ENCODE data around the gene AQP1.

Gene AQP1

DNA sequence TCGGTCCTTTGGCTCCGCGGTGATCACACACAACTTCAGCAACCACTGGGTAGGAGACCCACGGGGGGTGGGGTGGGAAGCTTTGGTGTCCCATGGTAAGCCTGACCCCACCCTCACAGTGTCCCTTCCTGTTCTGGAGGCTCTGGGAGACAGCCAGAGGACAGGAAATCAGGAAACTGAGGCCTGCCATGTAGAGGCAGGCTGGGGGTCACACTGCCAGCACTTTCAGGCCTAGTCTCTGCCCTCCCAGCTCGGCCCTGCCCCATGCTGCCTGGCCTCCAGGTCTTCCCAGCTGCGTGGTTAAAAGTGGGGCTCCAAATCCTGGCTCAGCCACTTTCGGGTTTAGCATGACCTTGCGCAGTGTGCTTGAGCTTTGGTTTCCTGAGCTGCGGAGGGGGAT, 10.9 kb downstream of the AQP1 start:
- DNase-seq = no peak

DNA sequence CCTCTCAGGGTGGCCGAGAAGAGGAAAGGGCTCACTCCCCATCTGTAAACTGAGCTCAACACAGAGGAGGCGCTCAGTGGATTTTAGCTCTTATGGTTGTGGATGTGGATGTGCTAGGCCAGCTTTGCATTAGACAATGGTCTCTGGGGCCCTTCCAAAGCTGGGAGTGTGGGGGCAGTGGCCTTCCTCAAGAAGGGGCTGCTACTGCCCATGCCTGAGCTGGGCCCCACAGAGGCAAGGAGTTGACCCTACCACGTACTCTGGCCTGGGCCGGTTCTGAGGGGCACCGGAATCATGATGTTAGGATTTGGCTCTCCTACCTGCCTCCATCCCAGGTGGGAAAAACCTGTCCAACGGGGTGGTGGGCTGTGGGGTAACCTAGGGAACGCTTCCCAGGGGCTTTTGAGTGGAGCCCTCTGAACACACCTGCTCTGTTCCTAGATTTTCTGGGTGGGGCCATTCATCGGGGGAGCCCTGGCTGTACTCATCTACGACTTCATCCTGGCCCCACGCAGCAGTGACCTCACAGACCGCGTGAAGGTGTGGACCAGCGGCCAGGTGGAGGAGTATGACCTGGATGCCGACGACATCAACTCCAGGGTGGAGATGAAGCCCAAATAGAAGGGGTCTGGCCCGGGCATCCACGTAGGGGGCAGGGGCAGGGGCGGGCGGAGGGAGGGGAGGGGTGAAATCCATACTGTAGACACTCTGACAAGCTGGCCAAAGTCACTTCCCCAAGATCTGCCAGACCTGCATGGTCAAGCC, 11.5 kb downstream of the AQP1 start:
- no peak for DNase-seq

- DNase-seq = no peak
Observed at GRCh38 chr7:30923774-30924413, 12.2 kb downstream of the AQP1 start.

DNA sequence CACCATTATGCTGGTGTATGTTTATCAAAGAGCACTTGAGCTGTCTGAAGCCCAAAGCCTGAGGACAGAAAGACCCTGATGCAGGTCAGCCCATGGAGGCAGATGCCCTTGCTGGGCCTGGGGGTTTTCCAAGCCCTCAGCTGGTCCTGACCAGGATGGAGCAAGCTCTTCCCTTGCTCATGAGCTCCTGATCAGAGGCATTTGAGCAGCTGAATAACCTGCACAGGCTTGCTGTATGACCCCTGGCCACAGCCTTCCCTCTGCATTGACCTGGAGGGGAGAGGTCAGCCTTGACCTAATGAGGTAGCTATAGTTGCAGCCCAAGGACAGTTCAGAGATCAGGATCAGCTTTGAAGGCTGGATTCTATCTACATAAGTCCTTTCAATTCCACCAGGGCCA, 13.0 kb downstream of the AQP1 start:
- DNase-seq = no peak

- no peak for DNase-seq
Observed at GRCh38 chr7:30925117-30925516, 13.5 kb downstream of the AQP1 start.

- no peak for DNase-seq
Observed at GRCh38 chr7:30925913-30926312, 14.3 kb downstream of the AQP1 start.

DNA sequence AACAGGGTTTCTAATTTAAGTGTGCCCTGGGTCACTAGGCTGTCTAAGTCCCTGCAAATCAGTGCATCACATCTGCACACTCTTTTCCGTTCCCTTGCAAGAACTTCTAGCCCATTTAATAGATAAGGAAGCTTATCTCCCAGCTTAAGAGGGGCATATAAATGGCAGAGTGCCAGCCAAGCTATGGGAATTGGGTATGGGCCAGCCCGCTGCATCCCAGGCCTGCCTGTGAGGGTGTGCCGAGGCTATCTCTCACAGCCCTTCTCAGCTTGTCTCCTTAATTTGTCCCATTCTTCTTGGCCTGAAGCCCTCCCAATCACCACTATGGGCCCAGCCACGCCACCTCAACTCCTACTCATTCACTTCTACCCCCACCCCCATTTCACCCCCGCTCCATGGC, 14.7 kb downstream of the AQP1 start:
- DNase-seq = no peak

DNA sequence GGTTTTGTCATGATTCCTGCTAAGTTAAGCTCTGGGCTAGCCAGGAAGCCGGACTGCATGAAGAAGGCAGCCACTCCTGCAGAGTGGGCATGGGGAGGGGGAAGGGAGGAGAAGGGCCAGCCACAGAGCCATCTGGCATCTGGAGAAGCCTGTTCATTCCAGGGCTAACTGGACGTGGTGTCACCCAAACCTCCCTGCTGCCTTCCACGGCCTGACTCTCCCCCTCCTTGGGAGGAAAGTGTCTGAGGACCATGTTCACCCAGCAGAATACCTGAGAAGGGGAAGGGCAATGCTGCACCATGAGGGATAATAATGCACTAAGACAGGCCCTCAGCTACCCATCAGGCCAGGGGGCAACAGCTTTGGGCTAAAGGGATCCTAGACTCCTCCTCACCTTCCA, 15.4 kb downstream of the AQP1 start:
- DNase-seq = no peak

DNA sequence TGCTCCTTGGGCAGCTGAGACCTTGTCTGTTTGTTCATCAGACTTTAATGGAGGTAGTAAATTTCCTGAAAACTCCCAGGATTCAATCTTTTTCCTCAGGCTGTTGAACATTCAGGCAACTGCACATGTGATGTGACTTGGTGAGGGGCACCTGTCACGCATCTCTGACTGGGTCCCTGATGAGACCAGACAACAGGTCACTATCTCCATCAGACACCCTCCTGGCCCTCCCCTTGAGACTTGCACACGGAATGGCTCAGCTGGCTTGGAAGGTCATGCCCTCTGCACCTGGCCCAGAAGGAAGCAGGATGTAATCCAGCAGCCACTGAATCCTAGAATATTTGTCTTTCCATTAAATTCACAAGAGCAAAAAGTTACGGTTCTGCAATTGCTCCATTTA, 15.9 kb downstream of the AQP1 start:
- no peak for DNase-seq

GRCh38 chr7:30928254-30928872, 16.7 kb downstream of the AQP1 start:
- DNase-seq = no peak

DNA sequence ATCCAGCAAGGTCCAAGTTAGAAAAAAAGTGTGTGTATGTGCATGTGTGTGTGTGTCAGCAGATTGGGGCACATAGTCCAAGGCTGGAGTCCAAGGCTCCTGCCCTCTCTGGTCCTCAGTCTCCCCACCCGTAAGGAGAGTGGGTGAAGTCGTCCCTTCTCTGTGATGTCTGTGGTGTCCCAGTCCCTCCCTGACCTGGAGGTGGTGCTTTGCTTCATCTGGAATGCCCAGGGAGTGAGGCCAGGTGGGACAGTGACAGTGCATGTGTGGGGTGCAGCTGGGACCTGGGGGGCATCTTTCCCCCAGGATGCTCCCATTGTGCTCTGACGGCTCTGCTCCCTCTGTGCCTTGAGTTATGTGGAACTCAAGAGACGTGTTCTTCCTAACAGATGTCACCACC, 18.0 kb downstream of the AQP1 start:
- no peak for DNase-seq

- no peak for DNase-seq
Observed at GRCh38 chr7:30930621-30931020, 19.0 kb downstream of the AQP1 start.

- no peak for DNase-seq
Observed at GRCh38 chr7:30931161-30931928, 19.7 kb downstream of the AQP1 start.

DNA sequence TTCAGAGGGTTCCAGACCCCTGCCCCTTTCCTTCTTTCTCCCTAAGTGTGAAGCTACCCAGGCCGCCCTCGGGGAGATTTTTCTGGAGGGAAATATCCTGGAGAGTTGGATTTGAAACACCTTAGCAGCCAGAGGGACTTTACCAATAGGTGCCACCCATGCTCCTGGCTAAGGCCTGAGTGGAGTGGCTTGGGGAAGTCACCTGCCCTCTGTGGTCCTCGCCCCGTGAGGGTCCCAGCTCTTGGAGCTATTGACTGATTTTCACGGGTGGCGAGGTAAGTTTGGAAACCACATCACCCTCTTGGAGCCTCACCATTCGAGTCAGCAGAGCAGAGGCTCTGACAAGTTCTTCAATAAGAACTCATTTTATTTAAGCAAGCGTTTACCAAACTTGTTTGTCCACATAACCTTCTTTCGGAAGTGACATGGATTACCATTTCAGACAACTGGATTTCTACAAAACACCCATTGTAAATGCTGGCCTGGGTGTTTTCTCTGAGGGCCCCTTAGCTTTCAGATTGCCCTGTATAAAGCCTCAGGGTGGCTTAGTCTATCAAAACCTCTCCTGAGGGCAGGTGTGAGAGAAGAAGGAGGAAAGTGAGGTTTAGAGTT, 20.4 kb downstream of the AQP1 start:
- DNase-seq = no peak

GRCh38 chr7:30932562-30932961, 20.9 kb downstream of the AQP1 start:
- DNase-seq = no peak

DNA sequence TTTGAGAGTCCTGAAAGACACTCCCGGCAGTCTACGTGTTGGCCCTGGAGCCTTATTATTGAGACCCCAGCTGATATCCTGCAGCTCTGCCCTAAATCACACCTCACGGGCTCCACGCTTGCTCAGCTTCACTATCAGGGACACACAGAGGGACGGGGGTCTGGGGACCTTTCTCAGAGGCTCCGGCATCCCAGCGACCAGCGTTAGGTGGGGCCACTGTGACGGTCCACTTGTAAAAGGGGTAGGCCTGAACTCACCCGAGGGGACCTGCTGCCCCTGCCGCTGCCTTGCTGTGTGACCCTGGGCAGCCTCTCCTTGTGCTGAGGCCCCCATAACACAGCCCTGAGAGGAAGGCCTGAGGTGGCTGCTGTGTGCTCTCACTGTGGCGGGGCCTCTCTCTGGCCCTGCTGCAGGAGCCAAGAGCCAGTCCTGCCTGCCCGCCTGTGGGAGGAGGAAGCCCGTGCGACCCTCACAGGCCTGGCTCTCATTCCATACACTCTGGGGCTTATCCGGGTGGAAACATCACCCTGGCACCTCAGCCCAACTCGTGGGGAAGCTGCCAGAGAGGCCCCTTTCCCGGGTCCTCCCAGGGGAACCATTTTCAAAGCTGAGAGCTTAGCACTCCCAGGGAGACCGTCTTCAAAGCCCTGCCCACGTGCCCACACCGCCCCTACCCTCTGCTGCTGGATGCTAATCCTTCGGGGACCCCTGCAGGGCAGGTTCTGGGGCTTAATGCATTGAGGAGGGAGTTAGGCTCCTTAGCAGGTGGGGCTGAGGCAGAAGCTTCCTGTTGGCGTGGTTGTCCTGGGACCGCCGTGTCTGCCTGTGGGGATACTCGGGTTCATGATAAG, 21.7 kb downstream of the AQP1 start:
- DNase-seq = no peak

- DNase-seq = no peak
Observed at GRCh38 chr7:30934225-30934624, 22.6 kb downstream of the AQP1 start.

- DNase-seq = no peak
Observed at GRCh38 chr7:30934732-30935568, 23.3 kb downstream of the AQP1 start.

- no peak for DNase-seq
Observed at GRCh38 chr7:30935569-30935877, 23.9 kb downstream of the AQP1 start.

DNA sequence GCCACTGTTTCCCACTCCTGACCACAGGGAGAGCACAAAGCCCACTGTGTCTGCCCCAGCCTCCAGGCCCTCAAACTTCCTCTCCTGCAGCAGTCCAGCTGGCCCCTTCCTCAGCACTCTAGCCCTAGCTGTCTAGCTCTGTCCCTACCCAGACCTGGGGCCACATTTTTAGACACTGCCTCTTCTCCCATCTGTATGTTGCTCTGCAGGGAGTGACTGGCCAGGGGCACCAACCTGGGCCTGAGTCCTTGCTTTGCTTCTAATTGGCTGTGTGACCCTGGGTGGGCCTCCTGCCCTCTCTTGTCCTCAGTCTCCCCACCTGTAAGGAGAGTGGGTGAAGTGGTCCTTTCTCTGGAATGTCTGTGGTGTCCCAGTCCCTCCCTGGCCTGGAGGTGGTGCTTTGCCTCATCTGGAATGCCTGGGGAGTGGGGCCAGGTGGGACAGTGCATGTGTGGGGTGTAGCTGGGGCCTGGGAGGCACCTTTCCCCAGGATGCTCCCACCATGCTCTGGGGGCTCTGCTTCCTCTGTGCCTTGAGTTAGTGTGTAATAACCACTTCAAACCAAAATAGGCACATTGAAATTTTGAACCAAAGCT, 25.1 kb downstream of the AQP1 start:
- no peak for DNase-seq

DNA sequence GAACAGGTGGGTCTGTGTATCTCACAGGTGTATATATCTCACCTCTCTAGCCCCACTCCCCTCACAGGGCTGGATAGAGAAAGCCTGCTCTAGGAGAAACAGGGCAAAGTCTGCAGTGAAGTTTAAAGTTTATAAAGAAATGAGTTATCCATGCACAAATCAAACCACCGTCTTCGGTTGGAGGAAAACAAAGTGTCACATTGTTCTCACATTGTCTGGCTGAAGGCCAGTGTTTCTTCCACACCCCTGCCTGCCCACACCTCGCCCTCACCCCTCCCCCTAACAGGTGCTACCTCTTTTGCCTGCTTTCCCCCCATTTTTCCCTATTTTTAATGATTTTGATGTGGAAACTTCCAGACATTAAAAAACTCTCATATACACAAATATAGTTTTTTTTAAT, 25.8 kb downstream of the AQP1 start:
- no peak for DNase-seq
